ENCODE measurements around the gene SELL.

DNA sequence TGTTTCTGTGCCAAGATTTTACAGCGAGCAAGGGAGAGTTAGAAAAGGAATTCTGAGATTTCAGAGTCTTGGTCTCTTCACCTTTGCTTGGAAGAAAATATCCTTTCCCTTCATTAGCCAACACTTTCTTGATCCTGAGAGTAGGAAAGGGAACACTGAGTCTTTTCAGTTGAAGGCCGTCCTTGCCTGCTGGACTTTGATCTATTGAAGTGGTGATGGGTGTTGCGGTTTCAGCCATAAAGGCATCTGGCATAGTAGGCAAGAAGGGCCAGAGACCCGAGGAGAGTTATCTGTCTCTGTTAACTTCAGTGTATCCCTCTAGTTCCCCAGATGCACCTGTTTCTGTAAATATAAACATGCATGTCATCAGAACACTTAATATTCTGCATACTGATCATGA is 12.7 kb upstream of the SELL start:
- TF ChIP-seq, protein P1, sequence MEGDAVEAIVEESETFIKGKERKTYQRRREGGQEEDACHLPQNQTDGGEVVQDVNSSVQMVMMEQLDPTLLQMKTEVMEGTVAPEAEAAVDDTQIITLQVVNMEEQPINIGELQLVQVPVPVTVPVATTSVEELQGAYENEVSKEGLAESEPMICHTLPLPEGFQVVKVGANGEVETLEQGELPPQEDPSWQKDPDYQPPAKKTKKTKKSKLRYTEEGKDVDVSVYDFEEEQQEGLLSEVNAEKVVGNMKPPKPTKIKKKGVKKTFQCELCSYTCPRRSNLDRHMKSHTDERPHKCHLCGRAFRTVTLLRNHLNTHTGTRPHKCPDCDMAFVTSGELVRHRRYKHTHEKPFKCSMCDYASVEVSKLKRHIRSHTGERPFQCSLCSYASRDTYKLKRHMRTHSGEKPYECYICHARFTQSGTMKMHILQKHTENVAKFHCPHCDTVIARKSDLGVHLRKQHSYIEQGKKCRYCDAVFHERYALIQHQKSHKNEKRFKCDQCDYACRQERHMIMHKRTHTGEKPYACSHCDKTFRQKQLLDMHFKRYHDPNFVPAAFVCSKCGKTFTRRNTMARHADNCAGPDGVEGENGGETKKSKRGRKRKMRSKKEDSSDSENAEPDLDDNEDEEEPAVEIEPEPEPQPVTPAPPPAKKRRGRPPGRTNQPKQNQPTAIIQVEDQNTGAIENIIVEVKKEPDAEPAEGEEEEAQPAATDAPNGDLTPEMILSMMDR (IDR thresholded peaks at IDR 0.05; ENCODE audit: insufficient read depth, low read length, poor library complexity, severe bottlenecking) = no peak
- TF ChIP-seq EZH2phosphoT487 (conservative IDR thresholded peaks at IDR 0.05; ENCODE audit: low read length) = no peak

All from SU-DHL-6 (cell line).